ENCODE measurements around the gene SLC66A2. TPM values are rescaled to one million over a fixed set of nuclear protein-coding genes. Genes with fewer than 3 reads are reported as not detected.
A peak's percentile ranks its signal among the peaks of the same experiment; 100 is the strongest.

The SLC66A2 gene
- total and polyA plus RNA-seq, 2 of the 13 experiments (the other 11 are each of a cell fraction or from before 2014, with no cell fraction given) = 33.5 to 41.9 TPM

GRCh38 chr18:79951545-79952455 is at the start of gene SLC66A2 (continued):
- TF ChIP-seq HOXA3 (CRISPR knock-in tag; IDR thresholded peaks at IDR 0.05) (peak; percentile 78), EEA1 (CRISPR knock-in tag; IDR thresholded peaks at IDR 0.05; ENCODE audit: borderline replicate concordance) (no peak), ZNF143 (CRISPR knock-in tag; IDR thresholded peaks at IDR 0.05) (0 out of 2 replicates have a peak, but pooled peaks have one; percentile 34), KDM2A (CRISPR knock-in tag; IDR thresholded peaks at IDR 0.05; ENCODE audit: borderline replicate concordance, low read depth) (peak; percentile 45; the same call in 1 of the 2 replicates), HMGXB4 (CRISPR knock-in tag; IDR thresholded peaks at IDR 0.05; ENCODE audit: borderline replicate concordance in 1 of 2, low read depth in 1 of 2) (peak; percentile 24 to 49; a peak in 1 of 4 replicates), CBFB (CRISPR knock-in tag; IDR thresholded peaks at IDR 0.05) (0 out of 2 replicates have a peak, but pooled peaks have one; percentile 21), ATF7-NPFF (CRISPR knock-in tag; IDR thresholded peaks at IDR 0.05; ENCODE audit: low read depth) (peak; percentile 52; the same call in 1 of the 2 replicates), JUN (CRISPR knock-in tag; IDR thresholded peaks at IDR 0.05) (no peak), NAIF1 (CRISPR knock-in tag; IDR thresholded peaks at IDR 0.05; ENCODE audit: borderline replicate concordance) (no peak), SAFB2 (CRISPR knock-in tag; IDR thresholded peaks at IDR 0.05; ENCODE audit: borderline replicate concordance, low read depth) (peak; percentile 29), E2F1 (CRISPR knock-in tag; IDR thresholded peaks at IDR 0.05) (peak; percentile 26; the same call in 1 of the 2 replicates), KAT7 (CRISPR knock-in tag; IDR thresholded peaks at IDR 0.05; ENCODE audit: borderline replicate concordance) (no peak), REPIN1 (CRISPR knock-in tag; IDR thresholded peaks at IDR 0.05; ENCODE audit: borderline replicate concordance, low read depth) (0 out of 2 replicates have a peak, but pooled peaks have one; percentile 28), IRX3 (CRISPR knock-in tag; IDR thresholded peaks at IDR 0.05; ENCODE audit: borderline replicate concordance, low read depth) (peak; percentile 37; the same call in 1 of the 2 replicates), DNMT1 (CRISPR knock-in tag; IDR thresholded peaks at IDR 0.05) (no peak), ZFP82 (CRISPR knock-in tag; IDR thresholded peaks at IDR 0.05; ENCODE audit: borderline replicate concordance) (0 out of 2 replicates have a peak, but pooled peaks have one; percentile 14), NR0B2 (CRISPR knock-in tag; IDR thresholded peaks at IDR 0.05) (no peak), ZNF761 (CRISPR knock-in tag; conservative IDR thresholded peaks at IDR 0.05) (no peak), ZFAT (CRISPR knock-in tag; conservative IDR thresholded peaks at IDR 0.05) (no peak), ZNF563 (CRISPR knock-in tag; IDR thresholded peaks at IDR 0.05) (peak; percentile 66; the same call in 1 of the 2 replicates), STAT5B (CRISPR knock-in tag; IDR thresholded peaks at IDR 0.05) (no peak), ZNF777 (CRISPR knock-in tag; IDR thresholded peaks at IDR 0.05) (peak; percentile 91), ZNF639 (CRISPR knock-in tag; conservative IDR thresholded peaks at IDR 0.05) (0 out of 2 replicates have a peak, but pooled peaks have one; percentile 34)
